OCI-LY7 (cell line): ENCODE results near the gene CDC42BPA. TPM values are rescaled to one million over a fixed set of nuclear protein-coding genes. Genes with fewer than 3 reads are reported as not detected.
"Not testable (repeated sequence)": the region's sequence is repeated elsewhere in the genome, so short reads cannot be mapped to it uniquely, and the experiment has no call there.

ENCODE experiments used
- BruUV-seq: library from RNA; stranded (reverse); fragments of 400-500 nt; replicated peaks from 2 replicates; lab custom pipeline; 2021; lab: Mats Ljungman, UMichigan
- CTCF ChIA-PET: fragments of 300-600 bp; sonication (Branson Sonifier 250); formaldehyde crosslinking; loops from one replicate; lab custom pipeline; 2022; ENCODE audit warnings: antibody characterized with exemption; ENCODE audit not compliant: unreplicated experiment; lab: Charles Lee
- POLR2A ChIA-PET: fragments of 300-600 bp; sonication (Branson Sonifier 250); formaldehyde crosslinking; loops from one replicate; lab custom pipeline; 2022; ENCODE audit warnings: antibody characterized with exemption; lab: Charles Lee
- DNase-seq: peaks from one replicate; pipeline ENCODE4 v3.0.0-alpha.2; 2015; ENCODE audit warnings: low spot score
- H2AFZ ChIP-seq: fragments of 200-600 bp; sonication (generic), shearing (Covaris generic); 2 replicates; pipeline ENCODE4 v1.6.1; 2014; ENCODE audit warnings: mild to moderate bottlenecking, antibody characterized with exemption, low read length, moderate library complexity
- H3K27ac ChIP-seq: fragments of 200-600 bp; sonication (generic); 2 replicates; pipeline ENCODE4 v1.5.1; 2014; ENCODE audit warnings: mixed run types, low read depth, mild to moderate bottlenecking, moderate library complexity, low read length, inconsistent platforms; ENCODE audit not compliant: poor library complexity, severe bottlenecking
- H3K36me3 ChIP-seq: fragments of 200-600 bp; sonication (generic); 2 replicates; pipeline ENCODE4 v1.6.1; 2014; ENCODE audit warnings: mild to moderate bottlenecking, antibody characterized with exemption, low read length, moderate library complexity, mixed read lengths; ENCODE audit not compliant: insufficient read depth
- H3K4me1 ChIP-seq: fragments of 200-600 bp; sonication (generic); 2 replicates; pipeline ENCODE4 v1.5.1; 2014; ENCODE audit warnings: mild to moderate bottlenecking, low read length; ENCODE audit not compliant: insufficient read depth, poor library complexity, severe bottlenecking
- H3K4me2 ChIP-seq: fragments of 200-600 bp; sonication (generic); 2 replicates; pipeline ENCODE4 v1.6.1; 2014; ENCODE audit warnings: mild to moderate bottlenecking, low read length
- H3K4me3 ChIP-seq: fragments of 200-600 bp; sonication (generic); 2 replicates; pipeline ENCODE4 v1.5.1; 2014; ENCODE audit warnings: mild to moderate bottlenecking, low read depth, low read length; ENCODE audit not compliant: poor library complexity, severe bottlenecking
- H3K79me2 ChIP-seq: fragments of 200-600 bp; sonication (generic); 2 replicates; pipeline ENCODE4 v1.6.1; 2016; ENCODE audit warnings: low read depth, mild to moderate bottlenecking, low read length, moderate library complexity, mixed read lengths; ENCODE audit not compliant: insufficient read depth
- H3K9me2 ChIP-seq: fragments of 200-600 bp; sonication (generic); 2 replicates; pipeline ENCODE4 v1.6.1; 2016; ENCODE audit warnings: mild to moderate bottlenecking, low read length, mixed read lengths; ENCODE audit not compliant: insufficient read depth
- H3K9me3 ChIP-seq: fragments of 200-600 bp; sonication (generic); 2 replicates; pipeline ENCODE4 v1.6.1; 2014; ENCODE audit warnings: mild to moderate bottlenecking, mixed run types, low read length, mixed read lengths
- H4K20me1 ChIP-seq: fragments of 200-600 bp; sonication (generic); 2 replicates; pipeline ENCODE4 v1.6.1; 2014; ENCODE audit warnings: mild to moderate bottlenecking, antibody characterized with exemption, low read length, moderate library complexity, mixed read lengths; ENCODE audit not compliant: insufficient read depth
- EZH2phosphoT487 ChIP-seq: fragments of 200-600 bp; sonication (generic); IDR thresholded peaks from 2 replicates; pipeline ENCODE4 v1.6.1; 2018; ENCODE audit warnings: low read depth, borderline replicate concordance, mild to moderate bottlenecking, mixed run types, antibody characterized with exemption, low read length, moderate library complexity, mixed read lengths
- intact Hi-C: fragments of 100-400 bp; cut with micrococcal nuclease; formaldehyde crosslinking; loops from one replicate; pipeline ENCODE4 v1.10.0; 2022; ENCODE audit not compliant: unreplicated experiment
- total RNA-seq, 2 experiments: library from RNA; depleted of rRNA in 1 of 2; stranded (reverse); fragments of >200 nt in 1 of 2; shearing (Covaris generic) in 1 of 2; gene quantifications; 2 replicates each; pipeline ENCODE4 v1.2.3, GENCODE V29; 2014 to 2022
- TF ChIP-seq, protein P1 (sequence below): fragments of 200-600 bp; sonication (generic); conservative IDR thresholded peaks from 2 replicates; pipeline ENCODE4 v1.5.1; 2014; ENCODE audit warnings: mild to moderate bottlenecking, antibody characterized with exemption, low read length, moderate library complexity, mixed read lengths

Gene CDC42BPA
- total RNA-seq, 2 experiments from 2014 or later: not detected

DNA sequence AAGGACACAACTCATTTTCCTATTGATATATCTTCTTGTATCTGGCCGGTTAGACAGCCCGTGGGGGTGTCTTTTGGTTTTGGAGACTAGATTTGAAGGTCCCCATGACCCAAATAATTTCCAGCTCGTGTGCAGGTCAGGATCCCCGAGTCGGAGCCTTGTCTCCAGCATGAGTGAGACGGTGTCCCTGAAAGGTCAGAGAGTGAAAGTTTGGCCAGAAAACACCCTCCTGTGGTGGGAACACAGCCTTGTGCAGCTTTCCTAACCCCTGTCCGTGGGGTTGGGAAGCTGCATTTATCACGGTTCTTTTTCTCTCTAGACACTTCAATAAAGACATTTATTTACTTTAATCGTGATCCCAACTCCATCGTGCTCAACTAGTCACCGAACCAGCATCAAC is 360.6 kb downstream of the CDC42BPA start:
- Histone ChIP-seq H4K20me1 (no peaks in the 10 kb centered on the region), H3K36me3 (no peaks in the 10 kb centered on the region), H3K4me1 (no peaks in the 10 kb centered on the region), H3K9me3 (no peaks in the 10 kb centered on the region; the same call in 1 of the 2 replicates), H3K27ac (no peak overlapping the region), H3K4me2 (no peak overlapping the region), H2AFZ (no peak overlapping the region), H3K79me2 (no peaks in the 10 kb centered on the region), H3K4me3 (no peak overlapping the region), H3K9me2 (no peaks in the 10 kb centered on the region)
- CTCF ChIA-PET: no interaction called here
- POLR2A ChIA-PET: no interaction called here
- DNase-seq: no peak
- intact Hi-C loops: no loop called here
- TF ChIP-seq, protein P1, sequence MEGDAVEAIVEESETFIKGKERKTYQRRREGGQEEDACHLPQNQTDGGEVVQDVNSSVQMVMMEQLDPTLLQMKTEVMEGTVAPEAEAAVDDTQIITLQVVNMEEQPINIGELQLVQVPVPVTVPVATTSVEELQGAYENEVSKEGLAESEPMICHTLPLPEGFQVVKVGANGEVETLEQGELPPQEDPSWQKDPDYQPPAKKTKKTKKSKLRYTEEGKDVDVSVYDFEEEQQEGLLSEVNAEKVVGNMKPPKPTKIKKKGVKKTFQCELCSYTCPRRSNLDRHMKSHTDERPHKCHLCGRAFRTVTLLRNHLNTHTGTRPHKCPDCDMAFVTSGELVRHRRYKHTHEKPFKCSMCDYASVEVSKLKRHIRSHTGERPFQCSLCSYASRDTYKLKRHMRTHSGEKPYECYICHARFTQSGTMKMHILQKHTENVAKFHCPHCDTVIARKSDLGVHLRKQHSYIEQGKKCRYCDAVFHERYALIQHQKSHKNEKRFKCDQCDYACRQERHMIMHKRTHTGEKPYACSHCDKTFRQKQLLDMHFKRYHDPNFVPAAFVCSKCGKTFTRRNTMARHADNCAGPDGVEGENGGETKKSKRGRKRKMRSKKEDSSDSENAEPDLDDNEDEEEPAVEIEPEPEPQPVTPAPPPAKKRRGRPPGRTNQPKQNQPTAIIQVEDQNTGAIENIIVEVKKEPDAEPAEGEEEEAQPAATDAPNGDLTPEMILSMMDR: no peak
- TF ChIP-seq EZH2phosphoT487: no peak
- BruUV-seq: no TSS peak

DNA sequence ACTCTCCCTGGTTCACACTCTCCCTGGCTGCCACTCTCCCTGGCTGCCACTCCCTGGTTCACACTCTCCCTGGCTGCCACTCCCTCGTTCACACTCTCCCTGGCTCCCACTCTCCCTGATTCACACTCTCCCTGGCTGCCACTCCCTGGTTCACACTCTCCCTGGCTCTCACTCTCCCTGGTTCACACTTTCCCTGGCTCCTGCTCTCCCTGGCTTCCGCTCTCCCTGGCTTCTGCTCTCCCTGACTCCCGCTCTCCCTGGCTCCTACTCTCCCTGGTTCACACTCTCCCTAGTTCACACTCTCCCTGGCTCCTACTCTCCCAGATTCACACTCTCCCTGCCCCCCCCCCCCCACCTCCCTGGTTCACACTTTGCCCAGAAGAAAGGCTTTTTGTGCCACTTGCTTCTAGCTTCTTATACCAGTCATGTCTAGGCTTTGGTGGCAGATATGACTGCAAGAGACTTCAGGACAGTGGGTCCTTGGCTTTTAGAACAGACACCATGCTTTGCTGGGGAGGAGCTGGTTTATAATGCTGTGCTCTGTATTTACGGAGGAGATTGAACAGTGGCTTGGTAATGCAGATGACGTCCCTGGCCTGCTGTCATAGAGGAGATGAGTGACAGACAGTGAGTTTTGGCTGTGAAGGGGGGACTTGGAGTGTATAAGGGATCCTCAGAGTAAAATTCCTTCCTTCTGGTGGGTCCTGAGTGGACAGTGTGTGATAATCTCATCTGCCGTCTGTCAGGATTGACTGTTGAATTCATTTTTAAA is 361.2 kb downstream of the CDC42BPA start:
- H4K20me1 ChIP-seq: no peaks in the 10 kb centered on the region
- BruUV-seq: no TSS peak

DNA sequence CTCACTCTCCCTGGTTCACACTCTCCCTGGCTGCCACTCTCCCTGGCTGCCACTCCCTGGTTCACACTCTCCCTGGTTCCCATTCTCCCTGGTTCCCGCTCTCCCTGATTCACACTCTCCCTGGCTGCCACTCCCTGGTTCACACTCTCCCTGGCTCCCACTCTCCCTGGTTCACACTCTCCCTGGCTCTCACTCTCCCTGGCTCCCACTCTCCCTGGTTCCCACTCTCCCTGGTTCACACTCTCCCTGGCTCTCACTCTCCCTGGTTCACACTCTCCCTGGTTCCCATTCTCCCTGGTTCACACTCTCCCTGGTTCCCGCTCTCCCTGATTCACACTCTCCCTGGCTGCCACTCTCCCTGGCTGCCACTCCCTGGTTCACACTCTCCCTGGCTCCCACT is 362.4 kb downstream of the CDC42BPA start:
- DNase-seq, H3K4me1 ChIP-seq, BruUV-seq, H3K36me3 ChIP-seq, H4K20me1 ChIP-seq, H3K4me2 ChIP-seq, H2AFZ ChIP-seq, intact Hi-C loops, CTCF ChIA-PET, H3K9me2 ChIP-seq, H3K27ac ChIP-seq, H3K4me3 ChIP-seq, H3K9me3 ChIP-seq, H3K79me2 ChIP-seq, POLR2A ChIA-PET: not testable (repeated sequence)

More for the DNA sequence above, 361.2 kb downstream of the CDC42BPA start:
- intact Hi-C loops: no loop called here
- ChIA-PET POLR2A (no interaction called here), CTCF (no interaction called here)
- H3K4me3 ChIP-seq: no peak overlapping the region
- H3K9me3 ChIP-seq: no peaks in the 10 kb centered on the region; the same call in 1 of the 2 replicates
- no peak overlapping the region for H3K4me2 ChIP-seq
- no peaks in the 10 kb centered on the region for H3K79me2 ChIP-seq
- no peak overlapping the region for H2AFZ ChIP-seq
- no peak overlapping the region for H3K27ac ChIP-seq
- H3K36me3 ChIP-seq: no peaks in the 10 kb centered on the region
- H3K4me1 ChIP-seq: no peaks in the 10 kb centered on the region
- TF ChIP-seq, protein P1: no peak
- TF ChIP-seq EZH2phosphoT487: no peak
- DNase-seq: no peak
- H3K9me2 ChIP-seq: no peaks in the 10 kb centered on the region
